GM06990 (cell line): ENCODE data around the gene PLEKHM1.
A peak's percentile ranks its signal among the peaks of the same experiment; 100 is the strongest.

Experiments used
- DNase-seq: peaks from one replicate; pipeline ENCODE4 v3.0.0-alpha.2; 2011; ENCODE audit not compliant: insufficient read length; ENCODE audit errors: extremely low read depth
- H3K27me3 ChIP-seq: replicated peaks from 2 replicates; pipeline ENCODE4 v1.6.0; 2011; ENCODE audit warnings: low read length; ENCODE audit not compliant: control insufficient read depth, insufficient read depth
- H3K36me3 ChIP-seq: 2 replicates; pipeline ENCODE4 v1.5.1; 2011; ENCODE audit warnings: low read length; ENCODE audit not compliant: control insufficient read depth, insufficient read depth
- H3K4me3 ChIP-seq: replicated peaks from 2 replicates; pipeline ENCODE4 v1.5.1; 2011; ENCODE audit warnings: low read depth, mild to moderate bottlenecking, control low read depth, low read length
- TF ChIP-seq, protein P1 (sequence below): IDR thresholded peaks from 2 replicates; pipeline ENCODE4 v1.5.1; 2011; ENCODE audit warnings: low read length, control low read depth, mild to moderate bottlenecking, inconsistent platforms; ENCODE audit not compliant: insufficient read depth, poor library complexity, severe bottlenecking

PLEKHM1 gene

DNA sequence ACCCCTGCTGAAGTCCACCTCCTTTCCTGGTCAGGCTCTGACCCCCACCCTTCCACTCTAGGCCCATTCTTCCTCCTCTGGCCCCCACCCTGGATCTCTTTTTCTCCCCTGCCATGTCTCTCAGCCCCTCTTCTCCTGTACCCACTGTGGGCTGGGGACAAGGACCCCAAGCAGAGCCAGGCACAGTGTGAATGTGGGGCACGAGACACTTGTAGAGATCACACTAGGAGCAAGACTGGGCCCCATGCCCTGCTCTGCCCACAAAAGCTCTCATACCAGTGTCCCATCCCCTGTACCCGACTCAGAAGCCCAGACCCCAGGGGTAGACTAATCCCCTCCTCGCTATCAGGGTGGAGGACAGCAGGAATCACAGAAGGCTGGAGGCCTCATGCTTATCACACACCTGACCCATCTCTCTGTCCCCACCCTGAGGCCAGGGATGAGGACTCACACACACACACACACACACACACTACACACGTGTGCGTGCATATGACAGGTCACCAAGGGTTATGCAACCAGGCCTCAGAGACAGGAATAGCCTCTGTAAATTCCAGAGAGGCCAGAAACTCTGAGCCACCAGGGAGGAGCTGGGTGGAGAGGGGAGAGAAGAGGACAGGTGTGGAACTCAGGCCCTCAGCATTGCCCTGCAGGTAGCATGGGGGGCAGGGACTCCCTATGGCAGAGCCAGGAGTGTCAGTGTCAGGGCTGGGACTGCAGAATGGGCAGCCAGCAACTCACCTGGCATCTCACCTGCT is 79.0 kb downstream of the PLEKHM1 start:
- no peak overlapping the region for H3K4me3 ChIP-seq
- DNase-seq: no peak
- no peaks in the 10 kb centered on the region for H3K27me3 ChIP-seq
- H3K36me3 ChIP-seq: no peaks in the 10 kb centered on the region; the same call in none of the 2 replicates
- TF ChIP-seq, protein P1, sequence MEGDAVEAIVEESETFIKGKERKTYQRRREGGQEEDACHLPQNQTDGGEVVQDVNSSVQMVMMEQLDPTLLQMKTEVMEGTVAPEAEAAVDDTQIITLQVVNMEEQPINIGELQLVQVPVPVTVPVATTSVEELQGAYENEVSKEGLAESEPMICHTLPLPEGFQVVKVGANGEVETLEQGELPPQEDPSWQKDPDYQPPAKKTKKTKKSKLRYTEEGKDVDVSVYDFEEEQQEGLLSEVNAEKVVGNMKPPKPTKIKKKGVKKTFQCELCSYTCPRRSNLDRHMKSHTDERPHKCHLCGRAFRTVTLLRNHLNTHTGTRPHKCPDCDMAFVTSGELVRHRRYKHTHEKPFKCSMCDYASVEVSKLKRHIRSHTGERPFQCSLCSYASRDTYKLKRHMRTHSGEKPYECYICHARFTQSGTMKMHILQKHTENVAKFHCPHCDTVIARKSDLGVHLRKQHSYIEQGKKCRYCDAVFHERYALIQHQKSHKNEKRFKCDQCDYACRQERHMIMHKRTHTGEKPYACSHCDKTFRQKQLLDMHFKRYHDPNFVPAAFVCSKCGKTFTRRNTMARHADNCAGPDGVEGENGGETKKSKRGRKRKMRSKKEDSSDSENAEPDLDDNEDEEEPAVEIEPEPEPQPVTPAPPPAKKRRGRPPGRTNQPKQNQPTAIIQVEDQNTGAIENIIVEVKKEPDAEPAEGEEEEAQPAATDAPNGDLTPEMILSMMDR: no peak

DNA sequence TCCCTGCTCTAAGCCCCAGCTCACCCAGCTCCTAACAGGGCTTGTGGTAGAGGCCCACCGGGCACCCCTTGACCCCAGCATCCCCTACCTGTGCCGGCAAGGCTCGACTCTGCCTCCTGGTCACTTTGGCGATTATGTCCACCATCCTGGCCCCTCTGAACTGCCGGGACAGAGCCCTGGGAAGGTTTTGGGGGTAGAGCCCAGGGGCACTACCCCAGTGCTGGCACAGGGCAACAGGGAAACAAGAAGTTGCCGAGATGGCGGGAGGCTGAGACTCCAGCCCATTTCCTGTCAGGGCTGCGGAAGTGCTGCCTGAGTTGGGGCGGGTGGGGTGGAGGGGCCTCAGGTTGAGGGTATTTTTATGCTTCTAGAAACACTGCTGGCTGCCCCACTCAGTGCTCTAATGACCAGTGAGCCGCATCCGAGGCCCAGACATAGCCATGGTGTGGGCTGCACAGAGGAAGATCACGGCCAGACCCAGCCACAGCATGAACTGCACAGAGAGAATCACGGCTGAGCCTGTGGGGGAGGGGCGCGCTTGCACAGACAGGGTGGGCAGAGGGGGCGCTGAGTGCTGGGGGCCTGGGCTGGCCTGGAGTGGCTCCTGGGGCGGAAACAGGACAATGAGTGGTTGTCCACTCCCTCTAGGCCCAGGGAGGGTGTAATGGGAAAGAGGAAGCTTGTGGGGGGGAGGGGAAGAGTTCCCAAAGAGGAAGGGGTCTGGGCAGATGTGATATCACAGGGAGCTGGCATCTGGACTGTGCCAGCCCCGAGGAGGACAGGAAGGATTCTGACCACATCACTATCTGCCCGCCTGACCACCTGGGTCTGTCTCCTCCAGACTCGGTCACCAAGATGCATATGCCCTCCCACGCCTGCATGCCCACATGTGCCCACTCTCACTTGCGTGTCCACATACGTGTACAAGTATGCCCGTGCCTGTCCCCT is 80.1 kb downstream of the PLEKHM1 start:
- DNase-seq: peak; percentile 69
- TF ChIP-seq, protein P1: no peak
- Histone ChIP-seq H3K4me3 (peak overlapping the region; percentile 80), H3K27me3 (no peaks in the 10 kb centered on the region), H3K36me3 (peaks cover 4% of the 10 kb centered on the region)

DNA sequence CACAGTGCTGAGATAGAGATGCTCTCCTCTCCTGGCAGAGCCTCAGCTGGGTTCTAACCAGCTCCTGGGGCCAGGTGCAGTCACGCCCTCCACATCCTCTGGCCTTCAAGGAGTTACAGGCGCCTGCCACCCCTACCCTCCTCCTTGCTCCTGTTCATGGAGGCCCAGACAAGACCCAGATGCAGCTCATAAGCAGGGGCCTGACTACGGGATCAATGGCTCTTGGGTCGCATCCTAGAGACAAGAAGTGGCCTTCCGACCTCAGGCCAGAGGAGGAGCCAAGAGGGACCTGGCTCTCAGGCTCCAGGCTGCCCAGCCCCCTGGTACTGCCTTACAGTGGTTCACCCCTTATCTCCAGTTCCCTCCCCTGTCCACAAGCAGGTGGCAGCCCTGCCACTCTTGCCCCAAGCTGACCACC is 80.9 kb downstream of the PLEKHM1 start:
- Histone ChIP-seq H3K36me3 (peaks cover 9% of the 10 kb centered on the region), H3K4me3 (peak overlapping the region; percentile 80), H3K27me3 (no peaks in the 10 kb centered on the region)
- TF ChIP-seq, protein P1: no peak
- no peak for DNase-seq

DNA sequence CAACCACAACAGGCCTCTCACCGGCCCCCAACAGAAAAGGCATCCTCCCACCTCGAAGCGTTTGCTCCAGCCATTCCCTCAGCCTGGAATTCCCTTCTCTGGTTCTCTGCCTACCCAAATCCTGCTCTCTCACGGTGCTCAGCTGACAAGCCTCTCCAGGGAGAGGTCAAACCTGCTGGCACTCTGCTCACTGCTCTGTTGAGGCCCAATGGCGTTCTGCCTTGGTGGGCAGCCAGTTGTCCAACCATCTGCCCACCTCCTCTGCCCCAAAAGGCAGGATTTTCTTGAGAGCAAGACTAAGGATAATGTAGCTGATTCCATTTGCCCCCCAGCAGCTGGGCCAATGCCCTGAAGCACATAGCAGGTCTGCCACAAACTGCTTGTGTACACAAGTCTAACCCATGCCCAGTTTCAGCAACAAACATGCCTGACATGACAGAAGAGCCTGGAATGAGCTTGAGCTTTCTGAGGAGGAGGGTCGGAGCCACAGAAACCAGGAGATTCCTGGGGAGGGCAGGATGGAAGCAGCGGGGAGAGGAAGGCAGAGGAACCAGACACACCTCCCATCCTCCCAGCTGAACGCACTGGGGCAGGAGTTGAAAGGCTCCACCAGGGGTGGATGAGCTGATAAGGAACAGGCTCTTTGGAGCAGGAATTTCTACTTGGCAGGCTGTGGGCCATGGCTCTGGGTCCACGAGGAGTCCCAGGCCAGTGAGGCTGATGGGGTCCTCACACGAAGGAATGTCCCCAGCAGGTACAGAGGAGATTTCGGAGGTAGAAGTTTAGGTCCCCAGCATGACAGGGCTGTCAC is 81.7 kb downstream of the PLEKHM1 start:
- DNase-seq: no peak
- TF ChIP-seq, protein P1: no peak
- peak overlapping the region; percentile 80 for H3K4me3 ChIP-seq
- peaks cover 15% of the 10 kb centered on the region for H3K36me3 ChIP-seq
- H3K27me3 ChIP-seq: no peaks in the 10 kb centered on the region

DNA sequence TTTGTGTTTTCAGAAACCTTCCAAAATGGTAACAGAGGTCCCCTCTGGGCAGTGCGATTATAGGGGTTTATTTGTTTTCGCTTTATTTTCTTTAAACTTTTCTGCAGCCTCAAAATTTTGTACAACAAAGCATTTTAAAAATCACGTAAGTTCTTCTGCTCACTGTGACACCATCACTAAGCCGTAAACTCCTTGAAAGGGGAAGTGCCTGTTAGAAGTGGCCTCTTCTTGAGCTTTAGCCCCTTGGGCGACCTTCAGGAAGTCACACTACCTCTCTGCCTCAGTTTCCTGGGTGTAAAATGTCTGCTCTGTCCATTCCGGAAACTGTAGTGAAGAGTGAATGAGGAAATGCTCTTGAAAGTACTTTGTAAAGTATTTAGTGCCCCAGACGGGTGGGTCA is 84.4 kb downstream of the PLEKHM1 start:
- H3K27me3 ChIP-seq: no peaks in the 10 kb centered on the region
- no peak overlapping the region for H3K4me3 ChIP-seq

More for the DNA sequence above, 84.4 kb downstream of the PLEKHM1 start:
- TF ChIP-seq, protein P1: no peak
- DNase-seq: no peak
- H3K36me3 ChIP-seq: peaks cover 21% of the 10 kb centered on the region
